OCI-M1 (cell line): Measurements from ENCODE around the gene HTR1D.
A peak's percentile ranks its signal among the peaks of the same experiment; 100 is the strongest.
"Not testable (repeated sequence)": the region's sequence is repeated elsewhere in the genome, so short reads cannot be mapped to it uniquely, and the experiment has no call there.

Source experiments
- DNase-seq: peaks from one replicate; lab custom pipeline; 2025; lab: John Stamatoyannopoulos, UW

Gene HTR1D

GRCh38 chr1:23216771-23217420 is 406 bp downstream of the HTR1D start:
- no peak for DNase-seq

GRCh38 chr1:23215751-23216449 is 1.4 kb downstream of the HTR1D start:
- DNase-seq: no peak

- no peak for DNase-seq
Observed at GRCh38 chr1:23215291-23215690, 2.0 kb downstream of the HTR1D start.

- DNase-seq: no peak
Observed at GRCh38 chr1:23214640-23215039, 2.7 kb downstream of the HTR1D start.

- DNase-seq: peak; percentile 12
Observed at GRCh38 chr1:23211955-23212354, 5.3 kb downstream of the HTR1D start.

GRCh38 chr1:23210963-23211362 is 6.3 kb downstream of the HTR1D start:
- DNase-seq: no peak

GRCh38 chr1:23210351-23210785 is 6.9 kb downstream of the HTR1D start:
- DNase-seq: no peak

- no peak for DNase-seq
Observed at GRCh38 chr1:23209770-23210169, 7.5 kb downstream of the HTR1D start.

- DNase-seq: no peak
Observed at GRCh38 chr1:23208527-23208926, 8.8 kb downstream of the HTR1D start.

GRCh38 chr1:23207733-23208132 is 9.6 kb downstream of the HTR1D start:
- DNase-seq: not testable (repeated sequence)

GRCh38 chr1:23202263-23202749 is 15.0 kb downstream of the HTR1D start:
- no peak for DNase-seq

GRCh38 chr1:23200883-23201282 is 16.4 kb downstream of the HTR1D start:
- DNase-seq: no peak

GRCh38 chr1:23198373-23198772 is 18.9 kb downstream of the HTR1D start:
- DNase-seq: no peak

- DNase-seq: no peak
Observed at GRCh38 chr1:23196627-23197328, 20.5 kb downstream of the HTR1D start.

- no peak for DNase-seq
Observed at GRCh38 chr1:23194119-23194984, 22.9 kb downstream of the HTR1D start.

- DNase-seq: no peak
Observed at GRCh38 chr1:23193391-23194118, 23.7 kb downstream of the HTR1D start.

- DNase-seq: no peak
Observed at GRCh38 chr1:23191199-23191598, 26.1 kb downstream of the HTR1D start.

- not testable (repeated sequence) for DNase-seq
Observed at GRCh38 chr1:23188936-23189452, 28.3 kb downstream of the HTR1D start.

- no peak for DNase-seq
Observed at GRCh38 chr1:23188434-23188884, 28.8 kb downstream of the HTR1D start.

GRCh38 chr1:23187637-23188036 is 29.7 kb downstream of the HTR1D start:
- DNase-seq: no peak

GRCh38 chr1:23185381-23185780 is 31.9 kb downstream of the HTR1D start:
- DNase-seq: no peak
